ENCODE measurements around the gene PPP2R3A.

The PPP2R3A gene

DNA sequence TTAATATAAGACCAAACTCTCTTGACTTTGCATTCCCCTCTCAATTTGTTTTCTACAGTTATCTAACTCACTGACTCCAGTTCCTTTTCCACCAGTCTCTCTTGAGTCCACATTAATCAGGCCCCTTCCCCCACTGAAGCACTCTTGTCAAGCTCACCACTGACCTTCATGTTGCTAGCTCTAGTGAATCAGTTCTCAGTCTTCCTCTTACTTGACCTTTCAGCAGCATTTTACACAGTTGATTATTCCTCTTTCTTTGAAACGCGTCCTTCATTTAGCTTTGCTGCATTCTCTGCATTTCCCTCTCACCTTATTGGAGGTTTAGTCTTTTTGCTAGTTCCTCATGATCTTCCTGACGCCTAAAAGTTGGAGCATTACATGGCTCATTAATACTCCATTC, 8.3 kb downstream of the PPP2R3A start:
- no peak for DNase-seq (ENCODE audit: low read depth in 2 of 2)

DNA sequence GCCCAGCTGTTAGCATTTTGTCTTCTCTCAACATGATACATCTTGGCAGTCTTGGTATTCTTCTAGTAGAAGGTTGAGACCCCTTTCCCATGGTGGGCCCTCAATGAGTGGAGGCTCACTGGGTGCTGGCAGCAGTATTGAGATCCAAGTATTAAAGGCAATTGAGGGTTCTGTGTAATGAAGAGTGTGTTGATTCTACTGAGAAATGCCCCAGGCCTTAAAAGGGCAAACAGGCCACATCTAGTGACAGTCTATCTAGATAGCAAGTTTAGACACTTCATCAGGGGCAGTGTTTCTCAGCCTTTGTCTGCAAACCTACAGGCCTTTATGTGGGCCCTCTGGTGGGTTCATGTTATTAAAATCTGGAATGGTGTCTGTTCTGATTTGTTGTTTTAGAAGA, 9.5 kb downstream of the PPP2R3A start:
- no peak for DNase-seq (ENCODE audit: low read depth in 2 of 2)

GRCh38 chr3:135975536-135975935, 10.0 kb downstream of the PPP2R3A start:
- no peak for DNase-seq (ENCODE audit: low read depth in 2 of 2)

- DNase-seq (ENCODE audit: low read depth in 2 of 2), result no peak
These were observed 14.8 kb downstream of the PPP2R3A start for GRCh38 chr3:135980343-135980742.

DNA sequence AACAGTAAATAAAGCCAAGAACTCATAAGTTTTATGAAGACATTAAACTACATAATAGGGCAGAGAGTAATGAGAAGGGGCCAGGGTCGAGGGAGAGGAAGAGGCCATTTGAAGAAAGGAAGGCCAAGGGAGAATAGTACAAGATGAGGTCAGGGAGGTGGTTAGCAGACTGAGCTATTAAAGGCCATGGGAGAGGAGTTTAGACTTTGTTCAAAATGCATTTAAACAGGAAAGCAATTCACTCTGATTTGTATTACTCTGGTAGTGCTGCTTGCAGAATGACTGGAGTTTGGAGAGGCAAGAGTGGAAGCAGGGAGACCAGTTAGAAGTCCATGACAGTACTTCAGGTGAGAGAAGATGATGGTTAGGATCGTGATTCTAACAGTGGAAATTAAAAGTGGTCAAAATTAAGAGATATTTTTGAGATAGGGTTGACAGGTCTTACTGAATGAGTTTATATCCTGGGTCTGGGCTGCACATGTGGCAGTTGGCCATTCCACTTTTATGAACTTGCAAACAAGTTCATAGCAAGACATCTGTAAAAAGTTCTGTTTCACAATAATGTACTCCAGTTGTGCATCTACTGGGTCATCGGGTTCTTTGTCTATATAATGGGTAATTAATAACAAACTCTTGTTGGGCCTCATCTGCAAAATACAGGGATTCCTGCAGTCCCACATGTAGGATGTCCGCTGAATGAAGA, 16.3 kb downstream of the PPP2R3A start:
- no peak for DNase-seq (ENCODE audit: low read depth in 2 of 2)

- DNase-seq (ENCODE audit: low read depth in 2 of 2), result no peak
These were observed 16.9 kb downstream of the PPP2R3A start for GRCh38 chr3:135982404-135982761.

- no peak for DNase-seq (ENCODE audit: low read depth in 2 of 2)
These were observed 17.5 kb downstream of the PPP2R3A start for GRCh38 chr3:135982922-135983581.

GRCh38 chr3:135987661-135988060, 22.1 kb downstream of the PPP2R3A start:
- no peak for DNase-seq (ENCODE audit: low read depth in 2 of 2)

GRCh38 chr3:135989242-135989641, 23.7 kb downstream of the PPP2R3A start:
- no peak for DNase-seq (ENCODE audit: low read depth in 2 of 2)

DNA sequence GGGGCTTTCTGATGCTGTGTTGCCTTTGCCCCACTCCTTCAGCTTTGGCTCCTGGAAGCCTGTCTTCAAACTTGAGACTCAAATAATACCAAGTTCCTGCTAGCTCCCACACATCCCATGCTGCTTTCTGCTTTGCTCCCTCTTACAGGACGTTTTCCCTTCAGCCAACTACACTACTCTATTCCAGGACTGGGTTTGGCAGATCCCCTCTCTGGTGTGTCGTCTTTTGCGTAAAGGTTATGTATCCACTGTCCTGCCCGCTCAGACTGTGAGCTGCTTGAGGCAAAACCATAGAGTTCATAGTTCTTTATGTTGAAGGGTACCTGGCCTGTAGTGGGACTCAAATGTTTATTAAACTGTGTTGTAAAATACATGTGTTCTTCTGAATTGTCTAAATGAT, 25.4 kb downstream of the PPP2R3A start:
- no peak for DNase-seq (ENCODE audit: low read depth in 2 of 2)

DNA sequence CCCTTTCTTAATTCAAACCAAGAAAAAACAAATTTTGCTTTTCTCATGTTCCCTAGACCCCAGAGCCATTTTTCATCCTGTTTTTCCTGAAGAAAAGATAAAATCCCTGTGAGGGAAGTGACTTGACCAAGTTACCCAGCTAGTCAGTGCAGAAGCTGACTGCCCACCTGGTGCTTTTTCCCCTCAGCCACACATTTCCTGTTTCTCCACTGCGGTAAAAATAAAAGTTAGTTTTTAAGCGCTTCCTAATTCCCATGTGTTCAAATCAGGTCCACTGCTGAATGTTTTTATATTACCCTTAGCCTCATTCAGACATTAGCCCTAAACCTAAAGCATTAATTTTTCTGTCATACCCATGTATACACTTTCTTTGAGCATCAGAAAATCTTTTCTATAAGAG, 26.1 kb downstream of the PPP2R3A start:
- DNase-seq (ENCODE audit: low read depth in 2 of 2), result no peak

DNA sequence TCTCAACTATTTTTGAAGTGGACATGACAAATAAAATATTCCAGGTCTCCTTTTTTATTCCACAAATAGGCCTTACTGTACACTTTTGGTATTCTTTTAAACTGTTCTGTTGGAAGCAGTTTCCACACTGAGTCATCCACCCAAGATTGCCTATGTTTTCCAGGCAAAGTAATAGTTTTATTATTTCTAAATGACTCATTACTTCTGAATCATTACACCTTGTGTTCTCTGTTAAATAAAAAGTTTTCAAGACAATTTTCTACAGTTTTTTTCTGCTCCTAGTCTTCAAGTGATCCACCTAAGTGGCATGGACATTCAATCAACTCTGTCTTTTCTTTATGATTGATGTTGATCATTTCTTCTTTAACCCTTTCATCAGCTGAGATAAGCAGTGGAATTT, 26.5 kb downstream of the PPP2R3A start:
- DNase-seq (ENCODE audit: low read depth in 2 of 2), result no peak

DNA sequence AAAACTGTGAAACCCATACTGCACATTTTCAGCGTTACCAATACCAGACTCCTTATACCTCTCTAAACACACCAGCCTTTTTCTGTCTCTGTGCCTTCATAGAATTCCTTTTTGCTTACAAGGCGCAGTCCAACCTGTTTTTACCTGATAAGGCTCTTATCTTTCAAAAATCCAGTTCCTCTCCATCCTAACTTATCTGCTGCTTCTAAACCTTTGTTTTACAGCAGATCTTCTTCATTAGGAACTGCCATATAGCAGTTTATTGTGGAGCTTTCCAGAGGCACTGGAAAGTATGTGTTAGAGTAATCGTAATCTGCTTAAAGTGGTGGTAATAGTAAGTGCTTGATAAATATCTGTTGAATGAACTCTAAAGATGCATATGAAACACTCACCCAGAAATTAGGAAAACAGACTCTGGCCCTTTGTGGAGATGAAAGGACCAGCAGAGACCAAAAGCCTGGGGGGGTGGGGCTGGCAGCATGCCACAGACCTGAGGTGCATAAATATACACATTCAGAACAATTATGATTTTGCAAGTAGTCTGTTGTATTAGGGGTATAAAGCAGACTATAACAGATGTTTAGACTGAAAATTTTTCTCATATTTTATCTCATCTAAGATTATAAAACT, 29.3 kb downstream of the PPP2R3A start:
- no peak for DNase-seq (ENCODE audit: low read depth in 2 of 2)

- DNase-seq (ENCODE audit: low read depth in 2 of 2), result no peak
These were observed 30.2 kb downstream of the PPP2R3A start for GRCh38 chr3:135995766-135996165.

DNA sequence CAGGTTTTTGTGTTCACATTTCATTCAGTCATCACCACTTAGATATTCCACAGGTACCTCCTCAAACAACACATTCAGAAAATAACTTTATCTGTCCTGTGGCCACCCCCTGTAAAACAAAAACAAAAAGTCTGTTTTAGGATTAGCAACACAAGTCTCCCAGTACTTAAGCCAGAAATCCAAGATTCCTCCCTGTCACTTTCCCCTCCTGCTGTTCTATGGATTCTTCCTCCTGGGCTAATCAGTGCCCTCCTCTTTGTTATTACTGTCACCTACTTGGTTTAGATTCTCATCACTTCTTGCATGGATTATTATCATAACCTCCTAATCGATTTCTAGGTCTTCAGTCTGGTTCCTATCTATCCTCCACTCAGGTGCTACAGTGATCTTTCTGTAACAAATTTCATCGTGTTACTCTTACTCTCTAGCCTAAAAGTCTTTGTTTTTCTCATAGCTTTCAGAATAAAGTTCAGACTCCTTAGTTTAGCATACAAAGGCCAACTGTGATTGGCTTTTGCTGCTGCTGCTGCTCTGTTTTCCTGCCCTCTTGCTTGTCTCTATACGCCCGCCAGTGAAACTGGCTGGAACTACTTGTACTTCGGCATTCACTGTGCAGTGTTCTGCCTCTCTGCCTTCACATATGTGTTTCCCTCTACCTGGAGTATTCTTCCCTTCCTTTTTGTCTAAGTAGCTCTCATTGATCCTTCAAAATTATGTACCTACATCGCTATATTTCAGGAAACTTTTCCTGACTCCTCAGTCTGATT, 32.2 kb downstream of the PPP2R3A start:
- no peak for DNase-seq (ENCODE audit: low read depth in 2 of 2)

DNA sequence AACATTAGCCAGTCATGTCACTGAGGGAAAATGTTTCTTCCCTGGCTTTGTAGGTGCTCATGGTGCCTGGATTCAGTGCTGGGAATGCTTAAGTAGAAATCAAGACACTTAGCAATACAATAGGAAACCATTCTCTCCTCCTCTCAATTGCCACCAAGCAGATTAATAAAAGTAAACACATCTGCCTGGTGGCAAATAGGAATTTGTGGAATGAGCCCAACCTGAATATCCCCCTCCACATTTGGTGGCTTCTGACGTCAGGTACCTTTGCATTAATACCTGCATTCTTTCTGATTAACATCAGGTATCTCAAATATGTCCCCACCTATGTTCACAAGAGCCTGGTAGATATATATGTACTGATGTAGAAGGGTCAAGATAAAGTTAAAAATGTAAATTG, 42.7 kb downstream of the PPP2R3A start:
- DNase-seq (ENCODE audit: low read depth in 2 of 2), result no peak

DNA sequence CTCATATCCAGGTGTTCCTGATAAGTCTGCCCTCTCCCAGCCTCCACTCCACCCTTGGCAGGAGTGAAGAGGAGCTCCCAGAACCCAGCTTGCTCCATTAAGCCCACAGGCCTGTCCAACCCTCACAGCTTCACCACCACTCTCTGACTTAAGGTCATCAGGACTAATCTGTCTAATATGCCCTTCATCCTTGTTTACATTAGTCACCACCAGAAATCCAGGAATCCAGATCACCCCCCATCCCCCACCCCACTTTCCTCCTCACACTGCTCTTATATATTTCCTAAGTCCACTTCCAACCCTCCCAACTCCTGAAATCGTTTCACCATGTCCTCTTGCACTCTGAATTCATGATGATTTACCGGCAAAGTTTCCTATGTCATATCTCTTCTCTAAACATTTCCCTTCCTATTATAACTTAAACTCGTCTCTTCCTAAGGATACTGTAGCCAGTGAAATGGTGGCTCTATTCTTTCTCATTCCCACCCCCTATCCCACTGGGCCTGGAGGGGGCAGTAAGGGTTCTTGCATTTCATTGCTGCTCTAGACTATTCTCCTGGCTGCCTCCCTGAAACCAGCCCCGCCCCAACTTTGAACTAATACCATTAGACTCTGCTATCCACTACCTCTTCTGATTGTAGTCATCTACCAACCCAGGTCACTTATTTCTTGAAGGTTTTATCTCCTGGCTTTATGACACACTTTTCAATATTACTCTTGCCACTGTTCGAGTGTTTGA, 43.4 kb downstream of the PPP2R3A start:
- no peak for DNase-seq (ENCODE audit: low read depth in 2 of 2)

DNA sequence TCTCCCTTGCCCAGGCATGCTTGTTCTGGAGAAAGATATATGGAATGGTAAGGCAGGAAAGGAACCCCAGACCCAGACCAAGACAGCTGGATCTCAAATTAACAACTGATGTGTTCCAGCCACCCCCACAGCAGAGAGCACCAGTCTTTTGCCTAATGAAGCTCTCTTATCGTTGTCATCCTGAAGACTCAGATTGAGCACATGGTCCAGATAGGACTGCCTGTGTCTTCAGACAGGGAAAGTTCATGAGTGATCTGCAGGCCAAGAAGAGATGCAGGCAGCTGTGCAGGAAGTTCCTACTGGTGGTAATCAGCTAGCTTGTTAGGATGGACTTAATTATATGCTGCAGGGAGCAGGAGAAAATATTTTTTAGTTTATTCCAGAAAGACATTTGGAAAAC, 53.3 kb downstream of the PPP2R3A start:
- no peak for DNase-seq (ENCODE audit: low read depth in 2 of 2)

- no peak for DNase-seq (ENCODE audit: low read depth in 2 of 2)
These were observed 56.3 kb downstream of the PPP2R3A start for GRCh38 chr3:136021803-136022202.

- no peak for DNase-seq (ENCODE audit: low read depth in 2 of 2)
These were observed 57.2 kb downstream of the PPP2R3A start for GRCh38 chr3:136022529-136023263.
